GM19438 (cell line): ENCODE data around the gene ADAMTS17.

Source experiments
- ATAC-seq: cut with Tn5 transposase; IDR thresholded peaks from one replicate; pipeline ENCODE4 v1.9.1; 2021; ENCODE audit warnings: low read depth; ENCODE audit not compliant: unreplicated experiment

Gene ADAMTS17

GRCh38 chr15:100202309-100202960, 139.3 kb downstream of the ADAMTS17 start:
- no peak for ATAC-seq

DNA sequence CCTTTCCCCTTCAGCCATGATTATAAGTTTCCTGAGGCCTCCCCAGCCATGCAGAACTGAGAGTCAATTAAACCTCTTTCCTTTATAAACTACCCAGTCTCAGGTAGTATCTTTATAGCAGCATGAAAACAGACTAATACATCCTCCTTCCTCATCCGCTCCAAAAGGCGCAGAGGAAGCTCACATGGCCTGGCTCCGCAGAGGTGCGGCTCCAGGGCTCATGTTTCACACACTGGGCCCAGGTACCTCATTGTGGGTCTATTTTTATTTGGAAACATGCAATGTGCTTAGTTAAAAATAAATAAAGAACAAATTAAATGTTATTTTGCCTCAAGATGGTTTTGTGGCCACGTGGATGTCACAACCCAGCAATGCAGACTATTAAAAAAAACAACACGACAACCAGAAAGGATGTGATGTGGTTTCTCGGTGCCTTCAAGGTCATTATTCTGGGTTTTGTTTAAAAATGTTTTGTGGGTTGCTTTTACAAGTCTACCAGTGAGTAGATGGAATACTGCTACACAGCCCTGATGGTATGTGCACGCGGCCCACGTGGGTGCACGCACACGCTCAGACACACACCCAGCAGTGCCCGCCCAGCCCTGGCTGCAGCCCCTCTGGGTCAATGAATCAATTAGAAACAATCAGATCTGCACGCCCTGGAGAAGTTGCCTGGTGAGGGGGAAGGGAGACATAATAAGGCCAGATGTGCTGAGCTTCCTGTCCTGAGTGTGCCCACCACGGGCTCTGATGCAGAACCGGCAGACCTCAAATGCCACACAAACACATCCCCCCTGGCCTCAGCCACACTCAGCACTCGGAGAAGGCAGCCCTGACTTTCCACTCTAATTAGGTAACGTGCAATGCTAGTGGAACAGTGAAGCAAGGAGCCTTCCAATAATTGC, 140.1 kb downstream of the ADAMTS17 start:
- ATAC-seq = peak; percentile 56

DNA sequence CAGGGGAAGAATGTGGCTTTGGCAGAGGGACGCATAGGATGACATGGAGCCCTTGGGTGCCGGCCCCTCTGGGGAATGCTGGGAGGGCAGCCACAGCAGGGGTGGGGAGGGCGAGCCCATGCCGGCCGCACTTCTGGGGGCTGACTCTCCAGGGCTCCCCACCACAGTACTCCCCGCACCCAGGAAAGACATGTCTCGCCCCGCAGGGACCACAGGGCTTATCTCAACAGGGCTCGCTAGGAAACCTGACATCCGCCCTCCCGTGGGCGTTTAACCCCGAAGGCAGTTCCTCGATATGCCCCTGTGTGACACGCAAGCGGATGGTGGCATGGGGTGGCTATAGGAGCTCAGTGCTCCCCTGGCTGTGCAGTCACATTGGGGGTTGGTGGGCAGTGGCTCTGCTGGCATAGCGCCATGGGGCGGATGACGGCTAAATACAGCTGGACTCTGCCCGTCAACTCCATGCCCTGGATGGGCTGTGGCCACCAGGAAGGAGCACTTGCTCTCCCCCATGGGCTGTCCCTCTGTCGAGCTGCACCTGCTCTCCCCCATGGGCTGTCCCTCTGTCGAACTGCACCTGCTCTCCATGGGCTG, 141.4 kb downstream of the ADAMTS17 start:
- no peak for ATAC-seq

- no peak for ATAC-seq
Measured at GRCh38 chr15:100199711-100200286, 142.0 kb downstream of the ADAMTS17 start.

GRCh38 chr15:100198442-100198841, 143.3 kb downstream of the ADAMTS17 start:
- ATAC-seq = no peak

- ATAC-seq = no peak
Measured at GRCh38 chr15:100196326-100197058, 145.3 kb downstream of the ADAMTS17 start.

DNA sequence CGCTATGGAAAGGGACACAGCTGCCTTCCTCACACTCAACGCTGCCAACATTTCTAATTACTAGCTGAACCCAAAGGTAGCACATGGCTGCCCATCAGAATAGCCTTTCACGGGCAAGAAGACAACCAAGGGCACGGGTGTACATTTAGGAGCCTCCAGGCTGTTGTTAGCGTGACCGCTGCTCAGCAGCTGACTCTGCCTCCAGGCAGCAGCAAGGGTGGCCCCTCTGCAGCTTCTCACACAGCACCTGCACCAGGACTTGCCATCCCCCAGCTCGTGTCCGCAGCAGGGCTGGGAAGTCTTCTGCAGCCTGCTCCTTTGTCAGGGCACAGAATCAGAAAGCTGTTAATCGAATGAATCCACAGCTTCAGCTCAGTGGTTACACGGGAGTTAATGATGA, 146.8 kb downstream of the ADAMTS17 start:
- no peak for ATAC-seq

DNA sequence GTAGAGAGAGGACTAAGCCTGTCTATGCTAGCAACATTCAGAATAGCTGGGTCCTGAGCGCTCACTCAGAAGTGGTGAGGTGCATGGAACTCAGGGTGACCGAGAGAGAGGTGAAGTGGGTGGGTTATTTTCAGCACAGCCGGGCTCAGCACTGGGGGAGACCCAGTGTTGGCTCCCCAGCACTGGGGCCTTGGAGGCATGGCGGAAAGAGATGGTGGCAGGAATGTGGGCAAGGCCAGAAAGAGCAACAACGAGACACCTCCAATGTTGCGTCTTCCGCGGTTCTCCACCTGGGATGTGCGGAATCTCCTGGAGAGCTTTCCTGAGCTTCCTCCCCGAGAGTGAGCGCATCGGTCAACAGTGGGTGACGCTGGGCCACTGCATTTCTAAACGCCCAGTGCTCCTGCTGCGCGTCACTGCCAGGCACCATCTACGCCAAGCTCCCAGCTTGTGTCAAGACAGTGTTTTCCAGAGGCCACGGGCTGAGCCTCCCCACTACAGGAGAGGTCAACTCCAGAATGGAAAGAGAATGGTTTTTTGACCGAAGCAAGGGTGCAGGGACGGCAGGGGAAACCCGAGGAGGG, 148.4 kb downstream of the ADAMTS17 start:
- no peak for ATAC-seq

- ATAC-seq = no peak
Measured at GRCh38 chr15:100192097-100193080, 149.4 kb downstream of the ADAMTS17 start.

DNA sequence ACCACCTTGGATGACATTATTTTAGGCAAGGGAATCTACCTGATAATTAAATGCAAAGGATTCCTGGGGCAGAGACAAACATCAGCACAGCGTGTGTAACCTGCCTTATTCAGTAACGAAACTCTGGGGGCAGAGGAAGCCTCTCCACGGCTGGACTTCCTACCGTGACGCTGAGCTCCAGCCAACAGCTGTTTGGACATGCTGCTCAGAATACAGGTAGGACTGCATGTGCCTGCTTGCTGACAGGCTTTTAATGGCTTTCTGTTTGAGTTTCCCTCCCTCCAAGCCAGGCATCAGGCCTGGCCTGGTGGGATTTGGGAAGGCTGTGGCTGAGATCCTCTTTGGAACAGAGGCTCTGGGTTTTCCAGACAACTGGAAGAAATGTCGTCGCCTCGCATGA, 150.6 kb downstream of the ADAMTS17 start:
- ATAC-seq = peak; percentile 85

GRCh38 chr15:100190675-100191074, 151.1 kb downstream of the ADAMTS17 start:
- peak; percentile 11 for ATAC-seq

DNA sequence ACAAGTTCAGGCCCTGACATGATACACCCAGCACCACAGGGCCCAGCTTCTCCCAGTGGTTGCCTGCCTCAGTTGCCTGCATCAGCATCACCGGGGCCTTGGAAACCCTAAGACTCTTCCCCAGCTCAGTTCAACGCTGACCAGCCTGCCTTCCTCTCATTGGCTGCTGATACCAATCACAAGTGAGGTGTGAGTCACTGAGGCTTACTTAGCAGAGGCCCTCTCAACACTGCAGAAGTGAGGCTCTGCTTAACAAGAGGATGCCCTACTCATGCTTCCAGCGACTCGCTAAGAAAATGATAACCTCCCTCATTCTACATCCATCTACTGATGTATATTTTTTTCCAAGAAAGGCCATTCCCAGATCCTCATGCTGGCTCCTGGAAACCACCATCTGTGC, 151.9 kb downstream of the ADAMTS17 start:
- no peak for ATAC-seq

- ATAC-seq = no peak
Measured at GRCh38 chr15:100189319-100189718, 152.5 kb downstream of the ADAMTS17 start.

GRCh38 chr15:100187677-100188076, 154.1 kb downstream of the ADAMTS17 start:
- no peak for ATAC-seq

DNA sequence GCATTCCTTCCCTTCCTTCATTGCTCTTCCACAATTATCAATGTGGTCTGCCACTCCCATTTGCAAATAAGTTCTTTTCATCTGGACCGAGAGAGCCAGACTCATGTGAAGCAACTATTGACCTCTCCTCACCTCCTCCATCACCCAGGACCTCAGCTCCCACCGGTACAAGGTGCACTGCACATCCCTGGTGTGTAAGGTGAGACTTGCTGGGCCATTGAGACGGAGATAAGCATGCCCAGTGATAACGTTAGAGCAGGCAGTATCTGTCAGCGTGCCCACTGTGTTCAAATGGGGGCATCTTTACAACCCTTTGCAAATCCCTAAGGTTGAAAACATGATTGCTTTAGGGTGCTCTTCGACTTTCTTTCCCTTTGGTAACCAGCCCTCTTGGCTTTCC, 154.8 kb downstream of the ADAMTS17 start:
- no peak for ATAC-seq

DNA sequence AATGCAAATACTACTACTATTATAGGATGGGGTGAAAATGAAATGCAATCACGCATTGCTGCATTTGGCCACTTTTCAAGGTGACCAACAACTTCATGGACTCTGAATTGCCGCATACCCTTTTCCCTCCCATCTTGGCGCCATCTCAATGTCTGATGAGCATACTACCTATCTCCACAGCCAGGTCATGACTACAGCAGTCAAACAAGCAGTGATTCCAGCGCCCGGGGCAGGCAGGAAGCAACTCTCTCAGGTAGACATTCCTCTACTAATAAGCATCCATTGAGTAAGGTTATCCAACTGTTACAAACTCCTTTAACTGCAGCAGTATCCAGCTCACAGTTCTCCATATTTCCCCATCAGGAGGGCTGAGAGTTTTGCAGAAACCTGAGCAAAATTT, 155.4 kb downstream of the ADAMTS17 start:
- no peak for ATAC-seq

DNA sequence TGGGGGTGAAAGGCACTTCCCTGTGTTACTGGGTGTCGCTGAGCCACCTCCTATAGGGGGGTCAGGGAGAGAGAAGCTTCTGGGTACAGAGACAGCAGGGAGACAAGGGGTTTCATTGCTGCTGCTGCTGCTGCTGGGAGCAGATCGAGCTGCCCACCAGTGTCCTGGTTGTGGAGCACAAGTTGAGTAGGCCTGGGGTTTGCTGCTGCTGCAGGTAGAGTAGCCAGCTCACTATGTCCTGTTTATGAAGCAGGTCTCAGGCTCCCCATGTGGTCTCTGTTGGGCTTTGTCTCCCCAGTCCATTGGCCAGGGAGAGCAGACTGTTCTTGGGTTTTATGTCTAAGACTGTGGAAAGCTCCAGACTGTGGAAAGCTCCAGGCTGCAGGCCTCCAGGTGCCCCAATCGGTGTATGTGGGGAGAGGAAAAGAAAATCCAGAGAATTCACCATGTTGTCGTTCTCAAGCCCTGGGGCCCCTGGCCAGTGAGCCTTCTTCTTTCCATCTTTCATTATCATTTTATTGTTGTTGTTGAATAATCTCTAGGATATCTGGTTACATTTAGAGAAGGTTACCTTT, 157.8 kb downstream of the ADAMTS17 start:
- no peak for ATAC-seq

DNA sequence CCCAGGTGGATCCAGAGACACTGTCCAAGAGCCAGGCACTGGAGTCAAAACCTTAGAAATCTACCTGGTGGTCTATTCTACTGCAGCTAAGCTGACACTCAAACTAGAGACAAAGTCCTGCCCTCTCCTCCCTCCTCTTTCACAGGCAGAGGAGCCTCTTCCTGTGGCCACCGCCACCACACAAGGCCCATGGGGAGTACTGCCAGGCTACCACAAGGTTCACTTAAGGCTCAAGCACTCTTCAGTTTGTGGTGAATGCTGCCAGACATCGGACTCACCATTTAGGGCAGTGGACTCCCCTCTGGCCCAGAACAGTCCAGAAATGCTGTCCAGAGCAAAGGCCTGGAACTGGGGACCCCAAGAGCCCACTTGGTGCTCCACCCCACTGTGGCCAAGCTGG, 160.9 kb downstream of the ADAMTS17 start:
- ATAC-seq = no peak
